Erythroblast (primary cell): ENCODE data around the gene ZNF853.

Experiments used
- DNase-seq, 2 experiments: peaks; one replicate each; lab custom pipeline; 2025; lab: John Stamatoyannopoulos, UW
- GATA1 ChIP-seq: IDR thresholded peaks from 2 replicates; pipeline ENCODE4 v1.6.1; 2011; ENCODE audit warnings: low read depth, mild to moderate bottlenecking, control low read depth, low read length, moderate library complexity
- POLR2A ChIP-seq: IDR thresholded peaks from 2 replicates; pipeline ENCODE4 v1.6.1; 2011; ENCODE audit warnings: mild to moderate bottlenecking, low read length

The ZNF853 gene

GRCh38 chr7:6588566-6588965 lies 26.8 kb upstream of the ZNF853 start:
- no peak for DNase-seq
- no peak for TF ChIP-seq GATA1
- no peak for TF ChIP-seq POLR2A

GRCh38 chr7:6589151-6589828 lies 26.1 kb upstream of the ZNF853 start:
- no peak for TF ChIP-seq POLR2A
- no peak for TF ChIP-seq GATA1
- DNase-seq, result no peak

GRCh38 chr7:6589829-6590644 lies 25.4 kb upstream of the ZNF853 start, which contains the start of gene INTS15:
Gene INTS15 (plus strand): TSS chr7:6590021. CDS start chr7:6590284, 263 bp downstream.
- TF ChIP-seq POLR2A, result peak; percentile 80
- no peak for TF ChIP-seq GATA1
- DNase-seq, result peak; percentile 91 to 95

DNA sequence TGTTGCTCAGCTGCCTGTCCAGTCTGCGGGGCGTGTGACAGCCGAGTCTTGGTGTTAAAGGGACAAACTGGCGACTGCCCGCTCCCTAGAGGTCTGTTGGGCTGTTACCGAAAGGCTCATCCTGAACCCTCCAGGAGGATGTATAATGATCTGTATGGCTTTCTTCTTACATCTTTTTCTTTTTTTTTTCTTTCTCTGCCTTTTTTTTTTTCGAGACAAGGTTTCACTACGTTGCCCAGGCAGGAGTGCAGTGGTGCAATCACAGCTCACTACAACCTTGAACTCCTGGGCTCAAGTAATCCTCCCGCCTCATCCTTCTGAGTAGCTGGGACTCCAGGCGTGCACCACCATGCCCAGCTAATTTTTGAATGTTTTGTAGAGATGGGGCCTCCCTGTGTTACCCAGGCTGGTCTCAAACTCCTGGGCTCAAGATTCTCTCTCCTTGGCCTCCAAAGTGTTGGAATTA lies 24.7 kb upstream of the ZNF853 start:
- TF ChIP-seq POLR2A (no peak), GATA1 (no peak)
- no peak for DNase-seq

DNA sequence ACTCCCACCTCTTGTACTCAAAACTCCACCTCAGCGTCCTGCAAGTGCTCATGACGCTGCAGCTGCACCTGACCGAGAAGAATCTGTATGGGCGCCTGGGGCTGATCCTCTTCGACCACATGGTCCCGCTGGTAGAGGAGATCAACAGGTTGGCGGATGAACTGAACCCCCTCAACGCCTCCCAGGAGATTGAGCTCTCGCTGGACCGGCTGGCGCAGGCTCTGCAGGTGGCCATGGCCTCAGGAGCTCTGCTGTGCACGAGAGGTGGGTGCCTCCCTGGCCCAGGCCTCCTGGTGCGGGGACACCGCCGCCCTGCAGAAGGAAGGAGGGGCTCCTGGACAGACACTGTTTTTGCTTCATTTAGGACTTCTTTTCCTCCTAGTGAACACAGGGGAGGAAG lies 15.3 kb upstream of the ZNF853 start:
- no peak for TF ChIP-seq POLR2A
- no peak for TF ChIP-seq GATA1

GRCh38 chr7:6604458-6604857 lies 11.0 kb upstream of the ZNF853 start:
- TF ChIP-seq POLR2A (no peak), GATA1 (no peak)
- DNase-seq, result no peak

More for the DNA sequence above, 15.3 kb upstream of the ZNF853 start:
- no peak for DNase-seq

- no peak for TF ChIP-seq POLR2A
- TF ChIP-seq GATA1, result no peak
- DNase-seq, result no peak
Measured at GRCh38 chr7:6606866-6607583, 8.4 kb upstream of the ZNF853 start.

DNA sequence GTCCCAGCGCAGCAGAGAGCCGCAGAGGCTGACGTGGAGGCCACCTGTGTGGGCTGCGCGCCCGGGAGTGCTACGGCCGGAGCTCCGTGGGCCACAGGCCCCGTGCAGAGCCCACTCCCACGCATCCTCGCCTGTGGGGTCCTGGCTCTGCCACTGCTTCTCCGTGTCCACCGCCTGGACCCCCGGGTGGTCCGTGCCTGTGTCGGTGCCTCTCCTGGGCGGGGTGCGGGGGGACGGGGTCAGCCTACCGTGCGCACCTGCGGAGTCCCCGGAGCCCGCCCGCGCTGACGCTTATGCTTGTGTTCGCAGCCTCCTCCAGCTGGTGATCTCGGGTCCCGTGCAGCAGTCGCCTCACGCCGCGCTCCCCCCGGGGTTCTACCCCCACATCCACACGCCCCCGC lies 7.8 kb upstream of the ZNF853 start:
- TF ChIP-seq POLR2A (no peak), GATA1 (no peak)
- no peak for DNase-seq

- DNase-seq, result no peak
- no peak for TF ChIP-seq POLR2A
- no peak for TF ChIP-seq GATA1
Measured at GRCh38 chr7:6608081-6608480, 7.3 kb upstream of the ZNF853 start.

GRCh38 chr7:6608794-6609193 lies 6.6 kb upstream of the ZNF853 start:
- TF ChIP-seq GATA1 (no peak), POLR2A (no peak)
- DNase-seq, result no peak

DNA sequence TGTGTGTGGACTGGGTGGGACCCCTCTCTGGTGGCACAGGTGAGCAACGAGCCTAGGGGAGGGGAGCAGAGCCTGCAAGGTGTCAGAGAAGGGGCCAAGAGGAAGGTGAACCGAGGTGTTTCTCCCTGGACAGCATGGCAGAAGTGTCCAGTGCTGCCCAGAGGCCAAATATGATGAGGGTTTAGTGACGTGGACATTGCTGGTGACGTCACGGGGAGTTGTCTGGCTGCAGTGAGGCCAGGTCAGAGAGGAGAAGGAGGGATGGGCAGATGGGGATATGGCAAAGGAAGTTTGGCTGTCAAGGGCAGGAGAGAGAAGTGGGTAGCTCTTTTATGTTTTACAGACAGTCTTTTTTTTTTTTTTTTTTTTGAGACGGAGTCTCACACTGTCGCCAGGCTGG lies 2.6 kb upstream of the ZNF853 start:
- no peak for TF ChIP-seq POLR2A
- no peak for TF ChIP-seq GATA1
- DNase-seq, result no peak

DNA sequence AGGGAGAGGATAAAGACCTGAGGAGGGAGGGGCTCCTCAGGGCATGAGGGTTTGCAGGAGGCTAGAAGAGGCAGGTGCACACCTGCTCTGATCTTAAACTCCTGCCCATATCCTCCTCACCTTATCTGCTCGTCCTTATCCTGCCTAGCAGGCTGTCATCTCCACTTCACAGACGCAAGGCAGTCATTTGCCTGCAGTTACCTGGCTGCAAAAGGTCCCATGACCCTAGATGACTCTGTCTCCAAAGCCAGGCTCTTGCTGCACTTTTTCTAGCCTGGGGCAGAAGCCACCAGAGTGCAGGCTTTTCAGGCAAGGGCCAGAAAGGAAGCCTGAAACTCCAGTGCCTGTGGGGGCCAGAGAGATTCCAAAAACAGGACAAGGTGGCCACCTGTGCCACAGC lies 1.7 kb upstream of the ZNF853 start:
- no peak for DNase-seq
- TF ChIP-seq POLR2A (no peak), GATA1 (no peak)

GRCh38 chr7:6615723-6616555 lies 529 bp downstream of the ZNF853 start:
- no peak for TF ChIP-seq POLR2A
- DNase-seq, result no peak
